Measurements from ENCODE around the gene HMGCL. TPM values are rescaled to one million over a fixed set of nuclear protein-coding genes. Genes with fewer than 3 reads are reported as not detected.

HMGCL gene
- total RNA-seq, 2 experiments from 2014 or later = 8.9 to 9.6 TPM

- peaks cover 48% of the 10 kb centered on the region for H3K36me3 Mint-ChIP-seq (ENCODE audit: low read depth)
- ATAC-seq (ENCODE audit: poor library complexity) (no peak), DNase-seq (no peak)
- H3K4me1 ChIP-seq (ENCODE audit: insufficient read depth, low read length) = no peaks in the 10 kb centered on the region
- intact Hi-C loops (cut with DNase I, micrococcal nuclease) = no loop called here
- no peak overlapping the region for H3K4me3 Mint-ChIP-seq
- no peaks in the 10 kb centered on the region for H3K27me3 Mint-ChIP-seq
- H3K9me3 ChIP-seq (ENCODE audit: control insufficient read depth in 1 of 2, insufficient read depth in 1 of 2, low read length in 2 of 2) = peaks cover 0 to 4% of the 10 kb centered on the region in 2 experiments
- ChIA-PET POLR2A (no interaction called here), CTCF (no interaction called here)
- no peak overlapping the region for H3K27ac ChIP-seq (ENCODE audit: low read depth in 1 of 2, low read length in 2 of 2)
- H3K9me3 Mint-ChIP-seq = peaks cover 5% of the 10 kb centered on the region
- no peak overlapping the region for H3K27ac Mint-ChIP-seq
- H3K4me3 ChIP-seq (ENCODE audit: low read length) = no peak overlapping the region
- H3K27me3 ChIP-seq (ENCODE audit: control insufficient read depth in 1 of 2, insufficient read depth in 2 of 2, low read length in 2 of 2) = no peaks in the 10 kb centered on the region
- TF ChIP-seq CTCF (IDR thresholded peaks at IDR 0.05) = no peak
- no peaks in the 10 kb centered on the region for H3K4me1 Mint-ChIP-seq (ENCODE audit: low read depth)
- peaks cover 29% of the 10 kb centered on the region for H3K36me3 ChIP-seq (ENCODE audit: insufficient read depth, low read length)
These were observed 19.9 kb upstream of the HMGCL start for GRCh38 chr1:23845163-23845562.

- no peak for TF ChIP-seq CTCF (IDR thresholded peaks at IDR 0.05)
- ATAC-seq (ENCODE audit: poor library complexity) = no peak
- peaks cover under 1% of the 10 kb centered on the region for H3K4me1 Mint-ChIP-seq (ENCODE audit: low read depth)
- CTCF ChIA-PET = interaction anchor here (1.1 kb wide), 1 partner anchor 33 kb away, joined by 4 read pairs; no protein-coding TSS in a partner anchor
- Histone ChIP-seq H3K36me3 (ENCODE audit: insufficient read depth, low read length) (peaks cover 28% of the 10 kb centered on the region), H3K27ac (ENCODE audit: low read depth in 1 of 2, low read length in 2 of 2) (no peak overlapping the region), H3K9me3 (ENCODE audit: control insufficient read depth in 1 of 2, insufficient read depth in 1 of 2, low read length in 2 of 2) (peaks cover 0 to 4% of the 10 kb centered on the region in 2 experiments), H3K4me1 (ENCODE audit: insufficient read depth, low read length) (no peaks in the 10 kb centered on the region), H3K27me3 (ENCODE audit: control insufficient read depth in 1 of 2, insufficient read depth in 2 of 2, low read length in 2 of 2) (no peaks in the 10 kb centered on the region), H3K4me3 (ENCODE audit: low read length) (no peak overlapping the region)
- peaks cover under 1% of the 10 kb centered on the region for H3K27me3 Mint-ChIP-seq
- no peak overlapping the region for H3K27ac Mint-ChIP-seq
- no peak overlapping the region for H3K4me3 Mint-ChIP-seq
- no peak for DNase-seq
- peaks cover 41% of the 10 kb centered on the region for H3K36me3 Mint-ChIP-seq (ENCODE audit: low read depth)
- H3K9me3 Mint-ChIP-seq = peaks cover 5% of the 10 kb centered on the region
- intact Hi-C loops (cut with DNase I, micrococcal nuclease) = no loop called here
- POLR2A ChIA-PET = interaction anchor here (1.0 kb wide), 1 partner anchor 43 kb away, joined by 3 read pairs; no protein-coding TSS in a partner anchor
These were observed 18.4 kb upstream of the HMGCL start for GRCh38 chr1:23843644-23844043.

- H3K27ac Mint-ChIP-seq = no peak overlapping the region
- H3K4me1 Mint-ChIP-seq (ENCODE audit: low read depth) = peaks cover 12% of the 10 kb centered on the region
- DNase-seq = peak; percentile 63 to 89 (median 70)
- ChIA-PET POLR2A (interaction anchor here (0.6 to 3.0 kb wide), 3 partner anchors 13 to 37 kb away, joined by 3 to 17 read pairs (median 3); partner anchors contain the start of gene HMGCL), CTCF (interaction anchor here (0.7 to 2.4 kb wide), 4 partner anchors 28 to 861 kb away, joined by 3 to 11 read pairs (median 4); no protein-coding TSS in a partner anchor)
- Histone ChIP-seq H3K27ac (ENCODE audit: low read depth in 1 of 2, low read length in 2 of 2) (no peak overlapping the region), H3K4me3 (ENCODE audit: low read length) (peak overlapping the region; percentile 38), H3K9me3 (ENCODE audit: control insufficient read depth in 1 of 2, insufficient read depth in 1 of 2, low read length in 2 of 2) (no peaks in the 10 kb centered on the region), H3K36me3 (ENCODE audit: insufficient read depth, low read length) (no peaks in the 10 kb centered on the region), H3K27me3 (ENCODE audit: control insufficient read depth in 1 of 2, insufficient read depth in 2 of 2, low read length in 2 of 2) (no peaks in the 10 kb centered on the region), H3K4me1 (ENCODE audit: insufficient read depth, low read length) (peaks cover 10% of the 10 kb centered on the region)
- no peaks in the 10 kb centered on the region for H3K36me3 Mint-ChIP-seq (ENCODE audit: low read depth)
- no peak for TF ChIP-seq CTCF (IDR thresholded peaks at IDR 0.05)
- intact Hi-C loops (cut with DNase I, micrococcal nuclease) = loop anchor here (1.0 to 5.0 kb wide), 3 partner anchors 13 to 36 kb away; partner anchors contain the start of genes FUCA1 (in 1 of the 2), GALE (in 1 of the 2) and HMGCL (in 1 of the 2)
- peak; percentile 99 for ATAC-seq (ENCODE audit: poor library complexity)
- peaks cover 11% of the 10 kb centered on the region for H3K27me3 Mint-ChIP-seq
- peak overlapping the region; percentile 65 for H3K4me3 Mint-ChIP-seq
- H3K9me3 Mint-ChIP-seq = no peaks in the 10 kb centered on the region
These were observed 13.2 kb upstream of the HMGCL start for GRCh38 chr1:23838401-23838866.

Data from CD4-positive, alpha-beta T cell (primary cell).